Upper lobe of left lung (tissue), 6 donors: ENCODE results near the gene ZNF443. TPM values are rescaled to one million over a fixed set of nuclear protein-coding genes. Genes with fewer than 3 reads are reported as not detected.
"Not testable (repeated sequence)": the region's sequence is repeated elsewhere in the genome, so short reads cannot be mapped to it uniquely, and the experiment has no call there.

ENCODE experiments used
- ATAC-seq, 2 donors: fragments of 200-7000 bp; cut with Tn5 transposase; one replicate each; pipeline ENCODE4 v1.9.1; 2022; ENCODE audit warnings: mild to moderate bottlenecking in 2 of 2, moderate library complexity in 2 of 2; ENCODE audit not compliant: low FRiP score in 2 of 2
- DNase-seq, 2 donors: peaks; one replicate each; pipeline ENCODE4 v3.0.0-alpha.2; 2019 to 2020
- H3K27ac ChIP-seq, 4 donors: fragments of 200-600 bp; sonication (generic); one replicate each; pipeline ENCODE4 v1.5.1; 2016 to 2019
- H3K27me3 ChIP-seq, 4 donors: fragments of 200-600 bp; sonication (generic); one replicate each; pipeline ENCODE4 v1.5.1; 2017 to 2019
- H3K36me3 ChIP-seq, 4 donors: fragments of 200-600 bp; sonication (generic); one replicate each; pipeline ENCODE4 v1.5.1; 2016 to 2019
- H3K4me1 ChIP-seq, 4 donors: fragments of 200-600 bp; sonication (generic); one replicate each; pipeline ENCODE4 v1.5.1; 2018 to 2019
- H3K4me3 ChIP-seq, 4 donors: fragments of 200-600 bp; sonication (generic); one replicate each; pipeline ENCODE4 v1.5.1; 2017 to 2019; ENCODE audit warnings: mild to moderate bottlenecking in 2 of 4, moderate library complexity in 1 of 4
- H3K9me3 ChIP-seq, 4 donors: fragments of 200-600 bp; sonication (generic); one replicate each; pipeline ENCODE4 v1.5.1; 2018 to 2019
- EP300 ChIP-seq, 4 donors: sonication (generic); formaldehyde crosslinking; IDR thresholded peaks; one replicate each; pipeline ENCODE4 v1.5.1; 2017; ENCODE audit warnings: antibody characterized with exemption in 4 of 4, control low read depth in 2 of 4
- POLR2A ChIP-seq, 4 donors: fragments of 450-650 bp; IDR thresholded peaks; one replicate each; pipeline ENCODE4 v1.5.1; 2016 to 2017; ENCODE audit warnings: antibody characterized with exemption in 4 of 4, mild to moderate bottlenecking in 2 of 4
- POLR2AphosphoS5 ChIP-seq, 2 donors: sonication (generic); formaldehyde crosslinking; IDR thresholded peaks; one replicate each; pipeline ENCODE4 v1.5.1; 2017; ENCODE audit warnings: antibody characterized with exemption in 2 of 2
- WGBS, 2 donors: methylation state at CpG; one replicate each; pipeline ENCODE4 v1.1.5; 2017 to 2018; 5-methylcytosine and 5-hydroxymethylcytosine counted together
- total RNA-seq, 6 donors: library from RNA; depleted of rRNA in 4 of 6; stranded (reverse); fragments of >200 nt in 4 of 6; gene quantifications; one replicate each; pipeline versions ENCODE4 v1.1.0 to v1.2.1, GENCODE V29; 2016 to 2021
- TF ChIP-seq, protein P1 (sequence below), 6 experiments: fragments of 450-650 bp in 4 of 6; fragments of 200-600 bp in 2 of 6; sonication (generic) in 2 of 6; IDR thresholded peaks; one replicate each; pipeline ENCODE4 v1.5.1; 2016 to 2019; ENCODE audit warnings: antibody characterized with exemption in 6 of 6
- donor health status: DM: no; HTN: no; CAD: no; lungs with moderate emphysema.
- donor health status: DM: no; HTN: yes; CAD: no; lungs with severe emphysema.

The ZNF443 gene
- total RNA-seq, 6 donors from 2014 or later = 2.7 to 9.4 (median 4.2) TPM

DNA sequence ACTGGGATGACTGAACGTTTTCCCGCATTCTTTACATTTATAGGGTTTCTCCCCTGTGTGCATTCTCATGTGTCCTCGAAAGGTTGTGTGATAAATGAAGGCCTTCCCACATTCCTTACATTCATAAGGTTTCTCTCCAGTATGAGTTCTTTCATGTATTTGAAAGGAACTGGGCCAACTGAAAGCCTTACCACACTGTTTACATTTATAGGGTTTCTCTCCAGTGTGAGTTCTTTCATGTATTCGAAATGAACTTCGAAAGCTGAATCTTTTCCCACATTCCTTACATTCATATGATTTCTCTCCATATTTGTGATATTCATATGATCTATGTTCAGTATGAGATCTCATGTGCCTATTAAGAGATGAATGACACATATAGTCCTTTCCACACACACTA, 24.4 kb upstream of the ZNF443 start:
- Histone ChIP-seq H3K9me3 (peaks cover 54 to 87% (median 74%) of the 10 kb centered on the region in 4 donors), H3K4me1 (no peaks in the 10 kb centered on the region), H3K36me3 (peaks cover 5 to 31% (median 27%) of the 10 kb centered on the region in 4 donors), H3K27me3 (no peaks in the 10 kb centered on the region), H3K4me3 (no peak overlapping the region), H3K27ac (no peak overlapping the region)
- TF ChIP-seq, protein P1, sequence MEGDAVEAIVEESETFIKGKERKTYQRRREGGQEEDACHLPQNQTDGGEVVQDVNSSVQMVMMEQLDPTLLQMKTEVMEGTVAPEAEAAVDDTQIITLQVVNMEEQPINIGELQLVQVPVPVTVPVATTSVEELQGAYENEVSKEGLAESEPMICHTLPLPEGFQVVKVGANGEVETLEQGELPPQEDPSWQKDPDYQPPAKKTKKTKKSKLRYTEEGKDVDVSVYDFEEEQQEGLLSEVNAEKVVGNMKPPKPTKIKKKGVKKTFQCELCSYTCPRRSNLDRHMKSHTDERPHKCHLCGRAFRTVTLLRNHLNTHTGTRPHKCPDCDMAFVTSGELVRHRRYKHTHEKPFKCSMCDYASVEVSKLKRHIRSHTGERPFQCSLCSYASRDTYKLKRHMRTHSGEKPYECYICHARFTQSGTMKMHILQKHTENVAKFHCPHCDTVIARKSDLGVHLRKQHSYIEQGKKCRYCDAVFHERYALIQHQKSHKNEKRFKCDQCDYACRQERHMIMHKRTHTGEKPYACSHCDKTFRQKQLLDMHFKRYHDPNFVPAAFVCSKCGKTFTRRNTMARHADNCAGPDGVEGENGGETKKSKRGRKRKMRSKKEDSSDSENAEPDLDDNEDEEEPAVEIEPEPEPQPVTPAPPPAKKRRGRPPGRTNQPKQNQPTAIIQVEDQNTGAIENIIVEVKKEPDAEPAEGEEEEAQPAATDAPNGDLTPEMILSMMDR (IDR thresholded peaks at IDR 0.05) = no peak
- TF ChIP-seq POLR2AphosphoS5 (IDR thresholded peaks at IDR 0.05) = no peak
- no peak for TF ChIP-seq POLR2A (IDR thresholded peaks at IDR 0.05)
- TF ChIP-seq EP300 (IDR thresholded peaks at IDR 0.05) = no peak
- ATAC-seq = no peak
- WGBS, 2 donors = 86 to 87% methylated on average over 5 of the region's 5 CpGs
- DNase-seq = no peak

DNA sequence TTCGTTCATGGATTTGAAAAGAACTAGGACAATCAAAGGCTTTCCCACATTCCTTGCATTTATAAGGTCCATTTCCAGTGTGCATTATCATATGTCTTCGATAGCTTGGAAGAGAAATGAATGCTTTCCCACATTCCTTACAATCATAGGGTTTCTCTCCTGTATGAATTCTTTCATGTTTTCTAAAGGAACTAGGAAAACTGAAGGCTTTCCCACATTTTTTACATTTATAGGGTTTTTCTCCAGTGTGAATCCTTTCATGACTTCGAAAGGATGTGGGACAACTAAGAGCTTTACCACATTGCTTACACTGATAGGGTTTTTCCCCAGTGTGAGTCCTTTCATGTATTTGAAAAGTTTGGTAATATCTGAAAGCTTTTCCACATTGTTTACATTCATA, 23.9 kb upstream of the ZNF443 start:
- ATAC-seq = no peak
- no peak overlapping the region for H3K4me3 ChIP-seq
- 95 to 96% methylated on average over 3 of the region's 3 CpGs for WGBS, 2 donors
- TF ChIP-seq POLR2AphosphoS5 (IDR thresholded peaks at IDR 0.05) (no peak), EP300 (IDR thresholded peaks at IDR 0.05) (no peak), POLR2A (IDR thresholded peaks at IDR 0.05) (no peak)
- TF ChIP-seq, protein P1 (IDR thresholded peaks at IDR 0.05) = no peak
- H3K9me3 ChIP-seq = peaks cover 54 to 85% (median 76%) of the 10 kb centered on the region in 4 donors
- H3K36me3 ChIP-seq = peaks cover 5 to 31% (median 27%) of the 10 kb centered on the region in 4 donors
- no peak for DNase-seq
- H3K27me3 ChIP-seq = no peaks in the 10 kb centered on the region
- H3K27ac ChIP-seq = no peak overlapping the region
- no peaks in the 10 kb centered on the region for H3K4me1 ChIP-seq

DNA sequence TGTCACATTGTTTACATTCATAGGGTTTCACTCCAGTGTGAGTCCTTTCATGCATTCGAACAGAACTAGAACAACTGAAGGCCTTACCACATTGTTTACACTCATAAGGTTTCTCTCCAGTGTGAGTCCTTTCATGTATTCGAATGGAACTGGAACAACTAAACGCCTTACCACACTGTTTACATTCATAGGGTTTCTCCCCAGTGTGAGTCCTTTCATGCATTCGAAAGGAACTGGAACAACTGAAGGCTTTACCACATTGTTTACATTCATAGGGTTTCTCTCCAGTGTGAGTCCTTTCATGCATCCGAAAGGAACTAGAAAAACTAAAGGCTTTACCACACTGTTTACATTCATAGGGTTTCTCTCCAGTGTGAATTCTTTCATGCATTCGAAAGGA, 23.3 kb upstream of the ZNF443 start:
- H3K9me3 ChIP-seq = peaks cover 54 to 79% (median 75%) of the 10 kb centered on the region in 4 donors
- not testable (repeated sequence) for H3K4me3 ChIP-seq, DNase-seq, H3K4me1 ChIP-seq, H3K27ac ChIP-seq, ATAC-seq, H3K27me3 ChIP-seq
- H3K36me3 ChIP-seq = peaks cover 5 to 31% (median 27%) of the 10 kb centered on the region in 4 donors
- WGBS, 2 donors = 94 to 96% methylated on average over 6 of the region's 6 CpGs

DNA sequence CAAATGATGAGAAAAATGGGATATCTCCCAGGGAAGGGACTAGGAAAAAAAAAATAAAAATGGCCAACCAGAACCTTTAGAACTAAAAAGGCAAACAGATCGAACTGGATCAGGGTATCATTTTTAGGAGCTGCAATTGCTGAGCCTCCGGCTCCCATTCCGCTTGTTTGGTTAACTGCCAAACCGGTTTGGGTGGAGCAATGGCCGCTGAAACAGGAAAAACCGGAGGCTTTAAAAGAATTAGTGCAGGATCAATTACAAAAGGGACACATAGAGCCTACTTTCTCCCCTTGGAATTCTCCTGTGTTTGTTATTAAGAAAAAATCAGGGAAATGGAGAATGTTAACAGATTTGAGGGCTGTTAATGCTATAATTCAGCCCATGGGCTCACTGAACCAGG, 12.7 kb upstream of the ZNF443 start:
- TF ChIP-seq, protein P1 (IDR thresholded peaks at IDR 0.05) = no peak
- no peak for TF ChIP-seq POLR2A (IDR thresholded peaks at IDR 0.05)
- TF ChIP-seq POLR2AphosphoS5 (IDR thresholded peaks at IDR 0.05) = no peak
- TF ChIP-seq EP300 (IDR thresholded peaks at IDR 0.05) = no peak
- H3K27me3 ChIP-seq = no peaks in the 10 kb centered on the region
- H3K27ac ChIP-seq = no peak overlapping the region
- H3K36me3 ChIP-seq = no peaks in the 10 kb centered on the region
- ATAC-seq (no peak), DNase-seq (no peak)
- H3K9me3 ChIP-seq = peaks cover 0 to 15% (median 9%) of the 10 kb centered on the region in 4 donors
- WGBS, 2 donors = 49 to 61% methylated on average over 6 of the region's 6 CpGs
- H3K4me1 ChIP-seq = no peaks in the 10 kb centered on the region
- H3K4me3 ChIP-seq = no peak overlapping the region

DNA sequence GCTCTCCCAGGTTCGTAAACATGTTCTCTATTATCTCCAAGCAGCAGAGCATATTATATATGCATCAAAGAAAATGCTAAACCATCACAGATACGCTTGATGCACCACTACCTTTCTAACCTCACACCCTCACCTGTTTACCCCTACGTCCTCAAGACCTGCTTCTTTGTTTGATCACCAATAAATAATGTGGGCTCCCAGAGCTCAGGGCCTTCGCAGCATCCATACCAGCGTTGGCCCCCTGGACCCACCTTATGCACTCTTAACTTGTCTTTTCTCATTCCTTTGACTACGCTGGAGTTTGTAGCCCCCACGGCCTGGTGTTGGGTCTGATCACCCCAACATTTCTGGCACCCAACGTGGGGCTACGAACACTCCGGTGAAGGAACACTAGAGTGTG, 10.0 kb upstream of the ZNF443 start:
- DNase-seq (no peak), ATAC-seq (no peak)
- H3K36me3 ChIP-seq = no peaks in the 10 kb centered on the region
- no peaks in the 10 kb centered on the region for H3K4me1 ChIP-seq
- no peak for TF ChIP-seq POLR2A (IDR thresholded peaks at IDR 0.05)
- TF ChIP-seq, protein P1 (IDR thresholded peaks at IDR 0.05) = no peak
- no peak for TF ChIP-seq POLR2AphosphoS5 (IDR thresholded peaks at IDR 0.05)
- TF ChIP-seq EP300 (IDR thresholded peaks at IDR 0.05) = no peak
- peaks cover 0 to 15% (median 9%) of the 10 kb centered on the region in 4 donors for H3K9me3 ChIP-seq
- H3K27me3 ChIP-seq = no peaks in the 10 kb centered on the region
- 82 to 90% methylated on average over 10 of the region's 10 CpGs for WGBS, 2 donors
- H3K4me3 ChIP-seq = no peak overlapping the region
- no peak overlapping the region for H3K27ac ChIP-seq
